AG04449 (cell line): Measurements from ENCODE around the gene CORO1C.

Experiments
- CTCF ChIA-PET: fragments of 350-600 bp; formaldehyde crosslinking; extraction: SDS; loops from one replicate; lab custom pipeline; 2021; ENCODE audit warnings: antibody characterized with exemption; lab: Yijun Ruan, JAX
- POLR2A ChIA-PET: fragments of 400-600, 350-600 bp; formaldehyde crosslinking; extraction: SDS; loops from one replicate; lab custom pipeline; 2020; ENCODE audit warnings: antibody characterized with exemption, inconsistent platforms; lab: Yijun Ruan, JAX
- DNase-seq: peaks from one replicate; pipeline ENCODE4 v3.0.0-alpha.2; 2010; ENCODE audit warnings: low read depth, low spot score
- H3K4me3 ChIP-seq: 2 replicates; pipeline ENCODE4 v1.5.1; 2011; ENCODE audit warnings: low read depth, mild to moderate bottlenecking, control low read depth, low read length
- CTCF ChIP-seq: IDR thresholded peaks from one replicate; pipeline ENCODE4 v1.5.1; 2011; ENCODE audit warnings: mild to moderate bottlenecking, moderate library complexity, low read length, control low read depth, inconsistent platforms; ENCODE audit not compliant: insufficient read depth; ENCODE audit errors: missing control alignments

CORO1C gene

GRCh38 chr12:108625228-108625627, 106.1 kb downstream of the CORO1C start:
- TF ChIP-seq CTCF = no peak
- ChIA-PET POLR2A (no interaction called here), CTCF (interaction anchor here (1.0 kb wide), 1 partner anchor 61 kb away, joined by 5 read pairs; no protein-coding TSS in a partner anchor)
- DNase-seq = no peak
- H3K4me3 ChIP-seq = no peak overlapping the region

- no peak overlapping the region for H3K4me3 ChIP-seq
- TF ChIP-seq CTCF = no peak
- ChIA-PET CTCF (interaction anchor here (1.0 kb wide), 1 partner anchor 55 kb away, joined by 3 read pairs; no protein-coding TSS in a partner anchor), POLR2A (no interaction called here)
- DNase-seq = no peak
Measured at GRCh38 chr12:108623577-108623976, 107.7 kb downstream of the CORO1C start.

GRCh38 chr12:108622921-108623514, 108.3 kb downstream of the CORO1C start:
- no peak overlapping the region for H3K4me3 ChIP-seq
- ChIA-PET CTCF (interaction anchor here (6.5 to 17.4 kb wide), 2 partner anchors 16 to 56 kb away, joined by 106 to 1115 read pairs; partner anchors contain the start of genes ISCU and SART3), POLR2A (no interaction called here)
- DNase-seq = no peak
- TF ChIP-seq CTCF = no peak

- POLR2A ChIA-PET = no interaction called here
- no peak for DNase-seq
- no peak overlapping the region for H3K4me3 ChIP-seq
- TF ChIP-seq CTCF = no peak
- CTCF ChIA-PET = interaction anchor here (6.5 to 17.4 kb wide), 2 partner anchors 15 to 56 kb away, joined by 106 to 1115 read pairs; partner anchors contain the start of genes ISCU and SART3
Measured at GRCh38 chr12:108622421-108622820, 108.9 kb downstream of the CORO1C start.

- CTCF ChIA-PET = interaction anchor here (0.7 to 17.4 kb wide), 8 partner anchors 8 to 472 kb away, joined by 3 to 1115 read pairs (median 28); partner anchors contain the start of genes ALKBH2, ISCU and SART3
- no peak for DNase-seq
- no peak for TF ChIP-seq CTCF
- no peak overlapping the region for H3K4me3 ChIP-seq
- POLR2A ChIA-PET = no interaction called here
Measured at GRCh38 chr12:108621161-108621560, 110.2 kb downstream of the CORO1C start.

- no peak for TF ChIP-seq CTCF
- ChIA-PET CTCF (interaction anchor here (0.7 to 17.4 kb wide), 10 partner anchors 9 to 473 kb away, joined by 3 to 1115 read pairs (median 16); partner anchors contain the start of genes ALKBH2, ISCU and SART3), POLR2A (interaction anchor here (1.1 kb wide), 1 partner anchor 9 kb away, joined by 4 read pairs; no protein-coding TSS in a partner anchor)
- DNase-seq = no peak
- H3K4me3 ChIP-seq = no peak overlapping the region
Measured at GRCh38 chr12:108620236-108620879, 111.0 kb downstream of the CORO1C start.
